HG03565 (cell line): ENCODE results near the gene OSER1.
"Not testable (repeated sequence)": the region's sequence is repeated elsewhere in the genome, so short reads cannot be mapped to it uniquely, and the experiment has no call there.

Source experiments
- ATAC-seq: cut with Tn5 transposase; IDR thresholded peaks from one replicate; pipeline ENCODE4 v1.9.1; 2021; ENCODE audit warnings: mild to moderate bottlenecking, moderate library complexity; ENCODE audit not compliant: unreplicated experiment

The OSER1 gene

DNA sequence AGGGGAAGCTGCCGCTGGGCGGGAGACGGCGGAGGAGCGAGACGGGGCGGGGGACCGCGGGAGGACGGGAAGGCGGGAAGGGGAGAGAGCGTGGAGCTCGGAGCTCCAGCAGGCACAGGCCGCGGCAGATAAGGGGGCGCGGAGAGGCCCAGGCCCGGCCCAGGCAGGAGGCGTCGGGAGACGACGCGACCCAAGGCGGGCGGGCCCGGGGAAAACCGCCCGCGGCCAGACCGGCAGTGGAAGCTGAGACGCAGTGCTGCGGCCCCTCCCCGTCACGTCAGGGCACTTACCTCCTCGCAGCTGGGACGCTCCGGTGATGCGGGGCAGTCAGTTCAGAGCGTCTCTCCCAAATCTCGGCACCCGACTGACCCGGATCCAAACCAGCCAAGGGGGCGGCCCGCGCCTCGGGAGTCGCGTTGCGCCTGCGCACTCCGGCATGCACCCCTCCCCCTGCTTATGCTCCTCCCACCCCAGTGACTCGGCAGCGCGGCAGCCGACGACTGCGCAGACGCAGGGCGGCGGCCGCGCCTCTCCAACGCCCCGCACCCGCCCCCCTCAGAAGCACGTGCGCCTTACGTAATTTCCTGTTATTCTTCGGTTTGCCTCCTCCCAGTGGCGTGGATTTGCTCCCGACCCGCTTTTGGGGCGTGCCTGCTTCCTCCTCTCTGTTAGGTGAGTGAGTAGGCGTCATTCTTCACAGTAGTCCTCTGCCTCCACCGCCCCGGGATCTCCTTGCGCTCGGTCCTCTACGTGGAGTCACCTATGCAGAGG is at the start of gene OSER1:
OSER1 (minus strand) TSS at position 366 of the 771 bp plus-strand sequence. CDS start 3,814 bp downstream, outside the sequence.
- ATAC-seq = peak; percentile 59

- ATAC-seq = no peak
Measured at GRCh38 chr20:44258226-44258890, 47.8 kb upstream of the OSER1 start.

GRCh38 chr20:44256961-44257360 is 46.4 kb upstream of the OSER1 start:
- no peak for ATAC-seq

GRCh38 chr20:44255942-44256341 is 45.4 kb upstream of the OSER1 start:
- ATAC-seq = no peak

- ATAC-seq = no peak
Measured at GRCh38 chr20:44254073-44254472, 43.5 kb upstream of the OSER1 start.

GRCh38 chr20:44253528-44253927 is 43.0 kb upstream of the OSER1 start:
- ATAC-seq = no peak

- ATAC-seq = no peak
Measured at GRCh38 chr20:44251284-44251683, 40.7 kb upstream of the OSER1 start.

GRCh38 chr20:44248410-44248759 is 37.8 kb upstream of the OSER1 start:
- ATAC-seq = no peak

- ATAC-seq = no peak
Measured at GRCh38 chr20:44247586-44248409, 37.2 kb upstream of the OSER1 start.

DNA sequence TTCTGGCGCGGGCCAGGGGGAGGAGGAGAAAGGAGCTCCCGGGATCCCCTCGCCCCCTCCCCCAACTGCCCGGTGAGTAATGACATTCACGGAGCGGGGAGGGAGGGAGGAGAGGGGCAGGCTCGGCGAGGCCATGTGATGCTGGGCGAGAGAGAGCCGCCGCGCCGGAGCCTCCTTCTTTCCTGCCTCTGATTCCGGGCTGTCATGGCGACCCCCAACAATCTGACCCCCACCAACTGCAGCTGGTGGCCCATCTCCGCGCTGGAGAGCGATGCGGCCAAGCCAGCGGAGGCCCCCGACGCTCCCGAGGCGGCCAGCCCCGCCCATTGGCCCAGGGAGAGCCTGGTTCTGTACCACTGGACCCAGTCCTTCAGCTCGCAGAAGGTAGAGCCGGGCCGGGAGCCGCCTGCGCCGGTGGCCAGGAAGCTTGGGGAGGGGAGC is 36.6 kb upstream of the OSER1 start, which contains the start of gene GDAP1L1:
GDAP1L1 (plus strand) TSS at position 178 of the 441 bp plus-strand sequence; CDS start at position 205, 27 bp downstream.
- ATAC-seq = no peak

DNA sequence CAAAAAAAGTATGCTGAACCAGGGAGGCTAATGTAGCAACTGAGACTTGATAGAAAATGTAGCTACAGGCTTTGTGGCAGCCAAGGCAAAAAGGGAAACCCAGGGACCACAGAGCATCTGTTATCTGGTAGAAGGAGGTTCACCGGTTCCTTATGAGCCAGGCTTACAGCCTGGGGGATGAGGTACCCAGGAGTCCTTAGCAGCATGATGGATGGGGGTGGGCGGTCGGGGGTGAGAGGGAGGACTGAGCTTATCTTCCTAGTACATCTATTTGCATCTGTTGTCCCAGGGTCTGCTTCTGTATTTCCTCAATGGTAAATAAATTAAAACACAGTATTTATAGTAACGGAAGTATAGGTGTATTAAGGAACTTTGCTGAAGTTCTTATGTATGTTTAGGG is 35.4 kb upstream of the OSER1 start:
- no peak for ATAC-seq

- ATAC-seq = no peak
Measured at GRCh38 chr20:44241796-44242195, 31.2 kb upstream of the OSER1 start.

DNA sequence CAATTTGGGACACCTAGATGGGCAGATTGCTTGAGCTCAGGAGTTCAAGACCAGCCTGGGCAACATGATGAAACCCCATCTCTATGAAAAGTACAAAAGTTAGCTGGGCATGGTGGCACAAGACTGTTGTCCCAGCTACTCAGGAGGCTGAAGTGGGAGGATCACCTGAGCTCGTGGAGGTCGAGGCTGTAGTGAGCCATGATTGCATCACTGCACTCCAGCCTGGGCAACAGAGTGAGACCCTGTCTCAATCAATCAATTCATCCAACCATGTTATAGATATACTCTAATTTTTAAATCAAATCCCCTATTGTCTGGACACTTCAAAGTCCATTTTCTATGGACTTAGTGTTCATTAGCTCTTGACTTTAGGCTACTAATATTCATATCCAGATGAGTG is 26.3 kb upstream of the OSER1 start:
- ATAC-seq = not testable (repeated sequence)

GRCh38 chr20:44235702-44236101 is 25.1 kb upstream of the OSER1 start:
- no peak for ATAC-seq

- ATAC-seq = no peak
Measured at GRCh38 chr20:44234566-44235317, 24.2 kb upstream of the OSER1 start.

GRCh38 chr20:44233436-44234016 is 23.0 kb upstream of the OSER1 start:
- ATAC-seq = no peak

DNA sequence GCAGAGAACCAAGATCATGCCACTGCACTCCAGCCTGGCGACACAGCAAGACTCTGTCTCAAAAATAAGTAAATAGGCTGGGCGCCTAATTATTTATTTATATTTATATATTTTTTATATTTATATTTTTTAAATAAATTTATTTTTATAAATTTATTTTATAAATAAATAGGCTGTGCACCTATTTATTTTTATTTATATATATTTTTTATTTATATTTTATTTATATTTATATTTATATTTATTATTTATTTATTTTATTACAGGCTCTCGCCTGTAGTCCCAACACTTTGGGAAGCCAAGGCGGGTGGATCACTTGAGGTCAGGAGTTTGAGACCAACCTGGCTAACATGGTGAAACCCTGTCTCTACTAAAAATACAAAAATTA is 21.9 kb upstream of the OSER1 start:
- not testable (repeated sequence) for ATAC-seq

GRCh38 chr20:44231713-44232468 is 21.3 kb upstream of the OSER1 start:
- ATAC-seq = no peak

DNA sequence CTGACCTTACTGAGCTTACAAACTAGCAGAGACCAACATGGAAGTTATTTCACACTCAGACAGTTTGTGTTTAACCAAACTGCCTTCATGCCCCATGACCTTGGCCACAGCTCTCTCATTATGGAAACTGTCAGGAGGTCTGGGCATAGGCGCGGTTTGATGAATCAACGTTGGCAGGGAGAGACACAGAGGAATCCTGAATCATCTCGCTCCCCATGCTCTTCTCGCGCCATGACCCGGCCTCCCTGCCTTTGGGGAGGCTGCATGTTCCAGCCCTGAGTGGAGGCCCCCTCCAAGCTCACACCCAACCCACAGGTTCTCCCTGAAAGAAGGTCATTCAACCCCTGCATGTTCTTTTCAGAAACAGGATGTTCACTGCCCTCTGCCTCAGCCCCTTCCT is 20.6 kb upstream of the OSER1 start:
- ATAC-seq = no peak
